ENCODE data around the gene MKRN2.

Gene MKRN2

DNA sequence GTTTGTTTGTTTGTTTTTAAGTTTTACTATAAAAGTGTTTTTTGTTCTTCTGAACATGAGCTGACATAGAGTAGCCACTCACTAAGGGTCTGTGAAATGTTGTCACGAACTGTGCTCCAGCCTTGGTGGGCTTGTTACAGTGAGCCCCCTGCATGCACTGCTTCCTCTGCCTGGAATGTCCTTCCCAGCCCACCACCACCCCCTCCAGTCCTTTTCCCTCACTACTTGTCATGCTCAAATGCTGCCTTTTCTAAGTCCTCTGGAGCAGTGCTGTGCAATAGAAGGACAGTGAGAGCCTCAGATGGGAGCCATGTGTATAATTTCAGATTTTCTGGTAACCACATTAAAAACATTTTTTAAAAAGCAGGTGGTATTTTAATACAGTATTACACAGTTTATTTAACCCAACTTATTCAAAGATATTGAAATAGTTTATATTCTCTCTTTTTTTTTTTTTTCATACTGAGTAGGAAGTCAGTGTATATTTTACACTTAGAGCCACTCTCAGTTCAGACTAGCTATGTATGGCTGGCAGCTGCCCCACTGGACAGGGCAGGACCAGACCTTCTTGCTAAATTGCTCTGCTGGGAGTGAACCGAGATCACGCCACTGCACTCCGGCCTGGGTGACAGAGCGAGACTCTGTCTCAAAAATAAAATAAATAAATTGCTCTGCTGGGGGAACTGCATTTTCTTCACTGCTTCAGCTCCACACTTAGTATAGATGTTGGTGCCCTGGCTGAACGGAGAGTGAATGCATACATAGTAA is 38.4 kb upstream of the MKRN2 start:
- Histone ChIP-seq H2AK5ac (ENCODE audit: low read length) (no peak overlapping the region), H3K36me3 (ENCODE audit: control insufficient read depth in 1 of 2, insufficient read depth in 2 of 2, low read length in 2 of 2) (peaks cover 0 to 4% of the 10 kb centered on the region in 2 experiments), H3K23ac (ENCODE audit: low read length) (no peak overlapping the region), H3K4me1 (ENCODE audit: control insufficient read depth in 1 of 2, insufficient read depth in 2 of 2, low read length in 2 of 2) (peaks cover 4% of the 10 kb centered on the region in 2 experiments), H2BK120ac (ENCODE audit: insufficient read depth, low read length, poor library complexity) (peak overlapping the region; percentile 73), H2BK12ac (ENCODE audit: low read length) (no peak overlapping the region), H2BK5ac (ENCODE audit: low read depth, low read length, poor library complexity) (peak overlapping the region; percentile 32), H3K14ac (ENCODE audit: low read length) (peak overlapping the region; percentile 64), H3K27me3 (ENCODE audit: insufficient read depth, low read length) (no peaks in the 10 kb centered on the region), H3K9me3 (ENCODE audit: insufficient read depth, low read depth, low read length) (no peaks in the 10 kb centered on the region), H3K79me2 (ENCODE audit: control insufficient read depth, insufficient read depth, low read length, poor library complexity) (no peaks in the 10 kb centered on the region), H3K4ac (ENCODE audit: low read depth, low read length) (no peak overlapping the region), H3K79me1 (ENCODE audit: low read length) (peaks cover 2% of the 10 kb centered on the region), H3K18ac (ENCODE audit: low read length) (peak overlapping the region; percentile 73), H4K91ac (ENCODE audit: low read depth, low read length) (no peak overlapping the region), H4K8ac (ENCODE audit: low read depth, low read length) (no peak overlapping the region), H4K12ac (ENCODE audit: low read depth, low read length) (no peak overlapping the region), H3K27ac (ENCODE audit: low read depth, low read length) (peak overlapping the region; percentile 27), H3K4me2 (ENCODE audit: low read length) (no peak overlapping the region), H3K9ac (ENCODE audit: low read length) (no peak overlapping the region), H2AFZ (ENCODE audit: insufficient read depth, low read length, poor library complexity) (no peak overlapping the region), H3K4me3 (ENCODE audit: low read depth, low read length) (no peak overlapping the region)
- no peak for DNase-seq
- no CpG with 5 or more reads among the region's 6 CpGs for WGBS (ENCODE audit: extremely low coverage, insufficient coverage, insufficient read length)

DNA sequence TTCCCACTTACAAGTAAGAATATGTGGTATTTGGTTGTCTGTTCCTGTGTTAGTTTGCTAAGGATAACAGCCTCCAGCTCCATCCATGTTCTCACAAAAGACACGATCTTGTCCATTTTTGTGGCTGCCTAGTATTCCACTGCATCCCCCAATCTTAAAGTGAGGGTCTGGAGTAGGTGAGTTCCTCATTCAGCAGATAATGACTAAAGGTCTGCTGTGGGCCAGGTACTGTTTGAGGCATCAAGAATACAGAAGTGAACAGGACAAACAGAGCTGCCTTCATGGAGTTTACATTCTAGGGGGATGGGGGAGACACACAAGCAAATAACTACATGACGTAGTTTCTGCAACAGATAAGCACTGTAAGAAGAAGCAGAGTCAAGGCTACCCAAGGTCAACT is 35.9 kb upstream of the MKRN2 start:
- H3K27ac ChIP-seq (ENCODE audit: low read depth, low read length), result no peak overlapping the region
- WGBS (ENCODE audit: extremely low coverage, insufficient coverage, insufficient read length), result no CpG with 5 or more reads among the region's 2 CpGs
- no peak overlapping the region for H3K4me2 ChIP-seq (ENCODE audit: low read length)
- no peak overlapping the region for H2BK5ac ChIP-seq (ENCODE audit: low read depth, low read length, poor library complexity)
- no peak for DNase-seq
- H3K23ac ChIP-seq (ENCODE audit: low read length), result no peak overlapping the region
- no peak overlapping the region for H4K91ac ChIP-seq (ENCODE audit: low read depth, low read length)
- no peak overlapping the region for H2BK120ac ChIP-seq (ENCODE audit: insufficient read depth, low read length, poor library complexity)
- H3K14ac ChIP-seq (ENCODE audit: low read length), result no peak overlapping the region
- H3K18ac ChIP-seq (ENCODE audit: low read length), result no peak overlapping the region
- H2AFZ ChIP-seq (ENCODE audit: insufficient read depth, low read length, poor library complexity), result no peak overlapping the region
- H3K4me3 ChIP-seq (ENCODE audit: low read depth, low read length), result no peak overlapping the region
- no peak overlapping the region for H4K8ac ChIP-seq (ENCODE audit: low read depth, low read length)
- H3K9me3 ChIP-seq (ENCODE audit: insufficient read depth, low read depth, low read length), result no peaks in the 10 kb centered on the region
- peaks cover 4% of the 10 kb centered on the region in 2 experiments for H3K4me1 ChIP-seq (ENCODE audit: control insufficient read depth in 1 of 2, insufficient read depth in 2 of 2, low read length in 2 of 2)
- peaks cover 0 to 2% of the 10 kb centered on the region in 2 experiments for H3K36me3 ChIP-seq (ENCODE audit: control insufficient read depth in 1 of 2, insufficient read depth in 2 of 2, low read length in 2 of 2)
- no peak overlapping the region for H2BK12ac ChIP-seq (ENCODE audit: low read length)
- no peak overlapping the region for H3K4ac ChIP-seq (ENCODE audit: low read depth, low read length)
- peaks cover 2% of the 10 kb centered on the region for H3K79me1 ChIP-seq (ENCODE audit: low read length)
- no peak overlapping the region for H2AK5ac ChIP-seq (ENCODE audit: low read length)
- H3K79me2 ChIP-seq (ENCODE audit: control insufficient read depth, insufficient read depth, low read length, poor library complexity), result no peaks in the 10 kb centered on the region
- no peak overlapping the region for H4K12ac ChIP-seq (ENCODE audit: low read depth, low read length)
- H3K9ac ChIP-seq (ENCODE audit: low read length), result no peak overlapping the region
- no peaks in the 10 kb centered on the region for H3K27me3 ChIP-seq (ENCODE audit: insufficient read depth, low read length)

DNA sequence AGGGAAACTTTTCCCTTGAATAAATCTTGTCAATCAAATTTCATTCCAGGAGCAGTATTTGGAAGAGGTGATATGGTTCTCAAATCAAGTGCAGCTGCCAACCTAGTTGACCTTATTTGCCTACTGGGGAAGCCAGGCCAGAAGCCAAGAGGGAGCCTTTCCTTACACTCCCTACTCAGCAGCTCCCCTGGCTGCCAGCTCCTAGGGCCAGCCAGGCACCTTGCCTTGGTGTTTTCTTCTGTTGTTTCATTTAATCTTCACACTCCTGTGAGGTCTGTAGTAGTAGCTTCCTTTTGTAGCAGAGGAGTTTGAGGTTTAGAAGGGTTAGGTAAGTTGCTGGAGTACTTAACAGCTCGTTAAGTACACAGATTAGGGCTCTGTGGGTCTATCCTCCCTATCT is 34.2 kb upstream of the MKRN2 start:
- Histone ChIP-seq H4K8ac (ENCODE audit: low read depth, low read length) (no peak overlapping the region), H3K27ac (ENCODE audit: low read depth, low read length) (no peak overlapping the region), H2AFZ (ENCODE audit: insufficient read depth, low read length, poor library complexity) (no peak overlapping the region), H2BK12ac (ENCODE audit: low read length) (no peak overlapping the region), H2AK5ac (ENCODE audit: low read length) (no peak overlapping the region), H3K4me2 (ENCODE audit: low read length) (no peak overlapping the region), H3K4me3 (ENCODE audit: low read depth, low read length) (no peak overlapping the region), H3K27me3 (ENCODE audit: insufficient read depth, low read length) (no peaks in the 10 kb centered on the region), H3K23ac (ENCODE audit: low read length) (no peak overlapping the region), H4K12ac (ENCODE audit: low read depth, low read length) (no peak overlapping the region), H3K4ac (ENCODE audit: low read depth, low read length) (no peak overlapping the region), H2BK5ac (ENCODE audit: low read depth, low read length, poor library complexity) (no peak overlapping the region), H4K91ac (ENCODE audit: low read depth, low read length) (no peak overlapping the region), H3K18ac (ENCODE audit: low read length) (no peak overlapping the region), H3K9me3 (ENCODE audit: insufficient read depth, low read depth, low read length) (no peaks in the 10 kb centered on the region), H3K4me1 (ENCODE audit: control insufficient read depth in 1 of 2, insufficient read depth in 2 of 2, low read length in 2 of 2) (peaks cover 2% of the 10 kb centered on the region in 2 experiments), H3K79me1 (ENCODE audit: low read length) (peaks cover 2% of the 10 kb centered on the region), H3K9ac (ENCODE audit: low read length) (no peak overlapping the region), H2BK120ac (ENCODE audit: insufficient read depth, low read length, poor library complexity) (no peak overlapping the region), H3K79me2 (ENCODE audit: control insufficient read depth, insufficient read depth, low read length, poor library complexity) (no peaks in the 10 kb centered on the region), H3K14ac (ENCODE audit: low read length) (no peak overlapping the region), H3K36me3 (ENCODE audit: control insufficient read depth in 1 of 2, insufficient read depth in 2 of 2, low read length in 2 of 2) (peaks cover 0 to 2% of the 10 kb centered on the region in 2 experiments)
- no peak for DNase-seq
- no CpG with 5 or more reads among the region's 1 CpG for WGBS (ENCODE audit: extremely low coverage, insufficient coverage, insufficient read length)

- Histone ChIP-seq H4K8ac (ENCODE audit: low read depth, low read length) (no peak overlapping the region), H2AK5ac (ENCODE audit: low read length) (no peak overlapping the region), H3K27ac (ENCODE audit: low read depth, low read length) (no peak overlapping the region), H4K91ac (ENCODE audit: low read depth, low read length) (no peak overlapping the region), H4K12ac (ENCODE audit: low read depth, low read length) (no peak overlapping the region), H3K23ac (ENCODE audit: low read length) (no peak overlapping the region), H2AFZ (ENCODE audit: insufficient read depth, low read length, poor library complexity) (no peak overlapping the region), H3K9ac (ENCODE audit: low read length) (no peak overlapping the region), H3K79me1 (ENCODE audit: low read length) (no peaks in the 10 kb centered on the region), H3K36me3 (ENCODE audit: control insufficient read depth in 1 of 2, insufficient read depth in 2 of 2, low read length in 2 of 2) (peaks cover 0 to 7% of the 10 kb centered on the region in 2 experiments), H3K27me3 (ENCODE audit: insufficient read depth, low read length) (no peaks in the 10 kb centered on the region), H3K4ac (ENCODE audit: low read depth, low read length) (no peak overlapping the region), H2BK12ac (ENCODE audit: low read length) (no peak overlapping the region), H3K4me1 (ENCODE audit: control insufficient read depth in 1 of 2, insufficient read depth in 2 of 2, low read length in 2 of 2) (no peaks in the 10 kb centered on the region), H3K18ac (ENCODE audit: low read length) (no peak overlapping the region), H3K9me3 (ENCODE audit: insufficient read depth, low read depth, low read length) (no peaks in the 10 kb centered on the region), H3K4me2 (ENCODE audit: low read length) (no peak overlapping the region), H2BK5ac (ENCODE audit: low read depth, low read length, poor library complexity) (no peak overlapping the region), H3K79me2 (ENCODE audit: control insufficient read depth, insufficient read depth, low read length, poor library complexity) (no peaks in the 10 kb centered on the region), H2BK120ac (ENCODE audit: insufficient read depth, low read length, poor library complexity) (no peak overlapping the region), H3K4me3 (ENCODE audit: low read depth, low read length) (no peak overlapping the region), H3K14ac (ENCODE audit: low read length) (no peak overlapping the region)
- WGBS (ENCODE audit: extremely low coverage, insufficient coverage, insufficient read length), result no CpG with 5 or more reads among the region's 3 CpGs
- no peak for DNase-seq
Measured at GRCh38 chr3:12527757-12528143, 29.1 kb upstream of the MKRN2 start.

All from trophoblast cell (in vitro differentiated cells and primary cell).